Stimulated activated CD8-positive, alpha-beta memory T cell treated with anti-CD3 and anti-CD28 coated beads, Interleukin-7, amount 100 ng/mL, for 4 hours (primary cell): ENCODE results near the gene TPRX1.
"Not testable (repeated sequence)": the region's sequence is repeated elsewhere in the genome, so short reads cannot be mapped to it uniquely, and the experiment has no call there.

Experiments used
- DNase-seq, 2 donors: peaks; one replicate each; pipeline ENCODE4 v3.0.0-alpha.2; 2020; ENCODE audit warnings: low read depth in 2 of 2

The TPRX1 gene

GRCh38 chr19:47801270-47801669 is 3.1 kb downstream of the TPRX1 start:
- DNase-seq = no peak

- DNase-seq = no peak
Observed at GRCh38 chr19:47798904-47799266, 5.5 kb downstream of the TPRX1 start.

GRCh38 chr19:47797996-47798903 is 6.1 kb downstream of the TPRX1 start:
- DNase-seq = no peak

- DNase-seq = no peak
Observed at GRCh38 chr19:47796785-47797184, 7.6 kb downstream of the TPRX1 start.

GRCh38 chr19:47794526-47794925 is 9.8 kb downstream of the TPRX1 start:
- no peak for DNase-seq

- DNase-seq = no peak
Observed at GRCh38 chr19:47792616-47793015, 11.7 kb downstream of the TPRX1 start.

GRCh38 chr19:47790398-47790814 is 13.9 kb downstream of the TPRX1 start:
- DNase-seq = peak; percentile 63 to 64

- DNase-seq = not testable (repeated sequence)
Observed at GRCh38 chr19:47789811-47790210, 14.5 kb downstream of the TPRX1 start.

GRCh38 chr19:47787307-47787706 is 17.0 kb downstream of the TPRX1 start:
- not testable (repeated sequence) for DNase-seq

GRCh38 chr19:47786566-47786965 is 17.8 kb downstream of the TPRX1 start:
- no peak for DNase-seq

GRCh38 chr19:47781590-47782262 is 22.6 kb downstream of the TPRX1 start:
- DNase-seq = no peak

GRCh38 chr19:47780215-47780551 is 24.2 kb downstream of the TPRX1 start:
- no peak for DNase-seq

GRCh38 chr19:47779524-47780214 is 24.7 kb downstream of the TPRX1 start:
- DNase-seq = no peak

- DNase-seq = no peak
Observed at GRCh38 chr19:47778954-47779351, 25.4 kb downstream of the TPRX1 start.

GRCh38 chr19:47778049-47778953 is 26.1 kb downstream of the TPRX1 start, which contains the start of gene SELENOW:
SELENOW (plus strand) TSS chr19:47778703; CDS start chr19:47778786, 83 bp downstream.
- DNase-seq = peak; percentile 52 to 64

GRCh38 chr19:47777245-47778048 is 26.9 kb downstream of the TPRX1 start:
- not testable (repeated sequence) for DNase-seq

GRCh38 chr19:47776568-47776967 is 27.8 kb downstream of the TPRX1 start:
- no peak for DNase-seq

GRCh38 chr19:47771291-47771690 is 33.1 kb downstream of the TPRX1 start:
- DNase-seq = not testable (repeated sequence)

- DNase-seq = no peak
Observed at GRCh38 chr19:47769534-47769933, 34.8 kb downstream of the TPRX1 start.

- no peak for DNase-seq
Observed at GRCh38 chr19:47768604-47769003, 35.7 kb downstream of the TPRX1 start.

GRCh38 chr19:47767349-47767748 is 37.0 kb downstream of the TPRX1 start:
- no peak for DNase-seq
